ENCODE measurements around the gene LIN52. TPM values are rescaled to one million over a fixed set of nuclear protein-coding genes. Genes with fewer than 3 reads are reported as not detected.

LIN52 gene
- total RNA-seq, 1 donor = 10.0 TPM

DNA sequence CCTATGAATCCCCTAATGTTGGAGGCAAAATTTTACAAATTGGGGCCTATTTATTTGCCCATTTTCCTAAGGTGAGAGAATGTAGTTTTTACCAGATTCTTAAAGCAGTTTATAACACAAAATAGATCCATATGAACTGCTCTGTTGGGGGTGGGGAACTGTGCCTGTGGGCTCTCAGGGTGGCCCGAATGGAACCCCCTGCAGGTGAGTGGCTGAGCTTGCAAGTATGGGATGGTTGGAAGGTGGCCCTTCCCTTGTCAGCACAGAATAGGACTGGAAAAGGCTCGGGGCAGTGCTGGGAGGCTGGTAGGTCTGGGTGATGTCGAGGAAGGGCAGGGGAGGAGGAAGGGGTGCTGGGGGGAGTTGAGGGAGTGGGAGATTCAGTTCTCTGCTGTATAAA lies 159.4 kb downstream of the LIN52 start:
- no peak for DNase-seq (ENCODE audit: low read depth)
- TF ChIP-seq, protein P1, sequence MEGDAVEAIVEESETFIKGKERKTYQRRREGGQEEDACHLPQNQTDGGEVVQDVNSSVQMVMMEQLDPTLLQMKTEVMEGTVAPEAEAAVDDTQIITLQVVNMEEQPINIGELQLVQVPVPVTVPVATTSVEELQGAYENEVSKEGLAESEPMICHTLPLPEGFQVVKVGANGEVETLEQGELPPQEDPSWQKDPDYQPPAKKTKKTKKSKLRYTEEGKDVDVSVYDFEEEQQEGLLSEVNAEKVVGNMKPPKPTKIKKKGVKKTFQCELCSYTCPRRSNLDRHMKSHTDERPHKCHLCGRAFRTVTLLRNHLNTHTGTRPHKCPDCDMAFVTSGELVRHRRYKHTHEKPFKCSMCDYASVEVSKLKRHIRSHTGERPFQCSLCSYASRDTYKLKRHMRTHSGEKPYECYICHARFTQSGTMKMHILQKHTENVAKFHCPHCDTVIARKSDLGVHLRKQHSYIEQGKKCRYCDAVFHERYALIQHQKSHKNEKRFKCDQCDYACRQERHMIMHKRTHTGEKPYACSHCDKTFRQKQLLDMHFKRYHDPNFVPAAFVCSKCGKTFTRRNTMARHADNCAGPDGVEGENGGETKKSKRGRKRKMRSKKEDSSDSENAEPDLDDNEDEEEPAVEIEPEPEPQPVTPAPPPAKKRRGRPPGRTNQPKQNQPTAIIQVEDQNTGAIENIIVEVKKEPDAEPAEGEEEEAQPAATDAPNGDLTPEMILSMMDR (IDR thresholded peaks at IDR 0.05; ENCODE audit: insufficient read depth, low read length) = no peak
- H3K4me3 ChIP-seq (ENCODE audit: low read depth, low read length) = no peak overlapping the region

DNA sequence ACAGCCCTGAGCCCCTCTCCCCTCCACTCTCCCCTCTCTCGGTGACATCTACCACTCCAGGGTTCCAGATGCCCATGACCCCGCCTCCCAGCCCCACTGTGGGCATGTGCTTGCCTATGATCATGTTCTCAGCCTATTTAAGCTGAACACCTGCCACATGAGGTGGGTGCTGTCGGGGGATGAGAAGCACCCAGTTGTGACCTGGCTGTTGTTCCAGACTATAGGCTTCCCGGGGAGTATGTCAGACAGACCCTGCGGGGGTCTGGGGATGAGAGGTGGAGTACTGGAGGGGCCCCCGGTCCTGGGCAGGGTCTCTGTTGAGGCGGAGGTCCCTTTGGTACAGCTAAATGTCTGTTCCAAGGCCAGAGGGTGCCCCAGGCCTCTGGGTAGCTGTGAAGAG lies 160.5 kb downstream of the LIN52 start:
- DNase-seq (ENCODE audit: low read depth) = no peak
- TF ChIP-seq, protein P1 (IDR thresholded peaks at IDR 0.05; ENCODE audit: insufficient read depth, low read length) = no peak
- H3K4me3 ChIP-seq (ENCODE audit: low read depth, low read length) = no peak overlapping the region

DNA sequence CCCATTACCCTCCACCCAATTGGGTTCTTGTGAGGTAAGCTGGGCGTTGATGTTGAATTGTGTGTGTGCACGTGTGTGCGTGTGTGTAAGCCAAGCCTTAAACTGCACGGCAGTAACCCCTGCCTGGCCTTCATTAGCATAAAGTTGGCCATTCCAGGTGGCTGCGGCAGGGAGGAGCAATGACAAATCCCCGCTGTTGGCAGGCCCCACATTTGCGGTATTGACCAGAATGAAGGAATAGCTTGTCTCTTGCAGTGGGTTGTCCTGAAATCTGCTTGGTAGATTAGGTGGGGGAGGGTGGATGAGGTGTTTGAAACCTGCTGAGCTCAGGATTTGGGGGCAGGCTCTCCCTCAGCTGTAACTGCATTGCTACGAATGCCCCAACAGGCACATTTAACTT lies 161.8 kb downstream of the LIN52 start:
- DNase-seq (ENCODE audit: low read depth) = no peak
- no peak overlapping the region for H3K4me3 ChIP-seq (ENCODE audit: low read depth, low read length)
- TF ChIP-seq, protein P1 (IDR thresholded peaks at IDR 0.05; ENCODE audit: insufficient read depth, low read length) = no peak

DNA sequence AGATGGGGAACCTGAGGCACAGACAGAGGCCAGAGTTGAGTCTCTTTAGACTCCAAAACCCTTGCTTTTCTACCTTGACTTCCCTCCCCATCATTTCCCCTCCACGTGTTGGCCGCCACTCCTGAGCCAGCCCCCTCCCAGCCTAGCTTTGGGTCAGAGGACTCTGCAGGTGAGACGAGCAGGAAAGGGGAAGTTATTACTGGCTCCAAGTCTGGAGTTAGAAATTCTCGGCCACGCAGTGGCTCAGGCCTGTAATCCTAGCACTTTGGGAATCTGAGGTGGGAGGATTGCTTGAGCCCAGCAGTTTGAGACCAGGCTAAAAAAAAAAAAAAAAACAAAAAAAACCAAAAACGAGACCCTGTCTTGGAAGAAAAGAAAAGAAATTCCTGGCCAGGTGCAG lies 163.3 kb downstream of the LIN52 start:
- no peak overlapping the region for H3K4me3 ChIP-seq (ENCODE audit: low read depth, low read length)
- DNase-seq (ENCODE audit: low read depth) = no peak
- TF ChIP-seq, protein P1 (IDR thresholded peaks at IDR 0.05; ENCODE audit: insufficient read depth, low read length) = no peak

DNA sequence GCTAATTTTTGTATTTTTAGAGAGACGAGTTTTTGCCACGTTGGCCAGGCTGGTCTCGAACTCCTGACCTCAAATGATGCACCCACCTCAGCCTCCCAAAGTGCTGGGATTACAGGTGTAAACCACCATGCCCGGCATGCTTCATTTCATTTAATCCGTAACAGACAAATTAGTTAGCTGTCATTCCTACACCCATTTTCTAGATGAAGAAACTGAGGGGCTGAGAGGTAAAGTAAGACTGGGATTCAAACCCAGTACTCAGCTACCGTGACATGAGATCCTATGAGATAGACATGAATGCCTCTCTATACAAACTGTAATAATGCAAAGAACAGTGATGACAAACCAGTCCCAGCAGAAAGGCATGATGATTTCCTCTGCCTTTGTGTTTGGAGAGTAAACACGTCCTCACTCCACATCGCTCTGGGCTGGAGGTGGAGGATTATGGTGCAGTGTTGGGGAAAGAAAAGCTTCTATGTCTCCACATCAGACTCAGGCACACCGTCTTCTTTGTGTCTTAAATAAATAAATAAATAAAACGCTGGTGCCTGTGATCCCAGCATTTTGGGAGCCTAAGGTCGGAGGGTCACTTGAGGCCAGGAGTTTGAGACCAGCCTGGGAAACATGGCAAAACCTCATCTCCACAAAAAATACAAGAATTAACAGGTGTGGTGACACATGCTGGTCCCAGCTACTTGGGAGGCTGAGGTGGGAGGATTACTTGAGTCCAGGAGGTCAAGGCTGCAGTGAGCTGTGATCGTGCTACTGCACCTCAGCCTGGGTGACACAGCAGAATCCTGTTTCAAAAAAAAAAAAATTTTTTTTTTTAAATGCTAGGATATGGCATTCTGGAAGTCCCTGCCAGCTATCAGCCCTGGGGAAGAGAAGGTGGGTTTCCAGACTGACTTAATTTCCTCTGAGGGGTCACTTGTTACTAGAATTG lies 164.9 kb downstream of the LIN52 start:
- no peak for DNase-seq (ENCODE audit: low read depth)
- H3K4me3 ChIP-seq (ENCODE audit: low read depth, low read length) = no peak overlapping the region
- TF ChIP-seq, protein P1 (IDR thresholded peaks at IDR 0.05; ENCODE audit: insufficient read depth, low read length) = no peak

Small RNAs within 50 kb of the gene (small RNA-seq; reads per million reads assigned to genes)
- gene AC006349.1 (not detected), gene RN7SL530P (not detected)

Other genes starting within 250 kb of the LIN52 start
- 4.4 and 9.3 TPM in 2 replicates for gene PTGR2, start 233.1 kb upstream of the LIN52 start, total RNA-seq (ENCODE audit: low replicate concordance)
- gene ZNF410, start 198.1 kb upstream of the LIN52 start, total RNA-seq (ENCODE audit: low replicate concordance) = 52.6 and 73.6 TPM in 2 replicates
- gene FAM161B, start 134.9 kb upstream of the LIN52 start, total RNA-seq (ENCODE audit: low replicate concordance) = 2.3 and 3.1 TPM in 2 replicates
- gene COQ6, start 134.7 kb upstream of the LIN52 start, total RNA-seq (ENCODE audit: low replicate concordance) = 11.4 and 16.4 TPM in 2 replicates
- 6.1 and 15.2 TPM in 2 replicates for gene ENTPD5, start 65.7 kb upstream of the LIN52 start, total RNA-seq (ENCODE audit: low replicate concordance)
- gene BBOF1, start 65.6 kb upstream of the LIN52 start, total RNA-seq (ENCODE audit: low replicate concordance) = 9.8 and 13.2 TPM in 2 replicates
- gene ALDH6A1, start 503 bp upstream of the LIN52 start, total RNA-seq (ENCODE audit: low replicate concordance) = 23.4 and 27.0 TPM in 2 replicates
- not detected in 2 replicates for gene VSX2, start 154.5 kb downstream of the LIN52 start, total RNA-seq (ENCODE audit: low replicate concordance)
- gene ABCD4, start 218.0 kb downstream of the LIN52 start, total RNA-seq (ENCODE audit: low replicate concordance) = 28.2 and 48.5 TPM in 2 replicates